HG03097 (cell line): Measurements from ENCODE around the gene WDSUB1.
A peak's percentile ranks its signal among the peaks of the same experiment; 100 is the strongest.

Experiments
- ATAC-seq: cut with Tn5 transposase; IDR thresholded peaks from one replicate; pipeline ENCODE4 v1.9.1; 2021; ENCODE audit not compliant: unreplicated experiment, low FRiP score

WDSUB1 gene

DNA sequence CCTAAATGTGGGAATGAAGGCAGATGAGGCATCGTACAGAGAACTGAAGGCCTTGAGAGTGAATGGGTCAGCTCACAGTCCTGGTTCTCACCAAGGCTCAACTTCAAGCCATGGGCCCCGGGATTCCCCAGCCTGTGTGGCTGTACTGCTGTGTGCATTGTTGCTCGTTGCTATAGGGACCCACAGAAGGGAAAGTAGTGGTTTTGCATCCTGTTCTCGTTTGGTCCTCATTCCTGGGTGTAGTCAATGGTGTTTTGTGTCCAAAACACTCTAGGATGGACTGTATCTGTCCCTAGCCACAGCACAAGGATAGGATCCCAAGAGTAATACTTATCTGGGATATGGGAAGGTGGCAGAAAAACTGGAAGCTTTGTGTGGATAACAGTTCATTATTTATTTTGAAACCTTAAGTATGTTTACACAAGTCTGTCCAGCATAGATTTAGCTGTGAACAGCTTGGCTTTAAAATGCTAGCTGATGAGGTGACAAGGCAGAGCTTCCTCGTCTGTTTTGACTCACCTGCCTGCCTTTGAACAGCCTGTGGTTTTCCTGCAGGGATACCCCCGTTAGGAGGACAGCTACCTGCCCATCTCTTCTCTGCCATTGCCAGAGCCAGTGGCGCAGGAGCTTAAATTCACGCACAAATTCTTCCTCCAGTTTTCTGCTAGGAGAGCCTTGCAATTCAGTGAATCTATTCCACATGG, 85.0 kb downstream of the WDSUB1 start:
- ATAC-seq = peak; percentile 95

DNA sequence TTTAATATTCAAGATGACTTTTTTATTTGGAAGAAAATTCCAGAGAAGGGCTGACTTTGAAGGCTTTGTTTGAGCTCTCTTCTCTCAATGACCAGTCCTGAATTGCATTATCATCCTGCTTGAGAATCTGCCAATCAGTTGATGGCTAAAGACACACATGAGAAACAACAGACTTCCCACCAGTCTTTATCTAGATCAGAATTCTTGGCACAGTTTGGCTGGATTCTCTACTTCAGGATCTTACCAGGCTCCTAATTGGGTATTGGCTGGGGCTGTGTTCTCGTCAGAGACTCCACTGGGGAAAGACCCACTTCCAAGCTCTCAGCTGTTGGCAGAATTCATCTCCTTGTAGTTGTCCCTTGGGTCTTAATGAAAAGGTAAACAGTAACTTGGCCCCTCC, 86.0 kb downstream of the WDSUB1 start:
- no peak for ATAC-seq

DNA sequence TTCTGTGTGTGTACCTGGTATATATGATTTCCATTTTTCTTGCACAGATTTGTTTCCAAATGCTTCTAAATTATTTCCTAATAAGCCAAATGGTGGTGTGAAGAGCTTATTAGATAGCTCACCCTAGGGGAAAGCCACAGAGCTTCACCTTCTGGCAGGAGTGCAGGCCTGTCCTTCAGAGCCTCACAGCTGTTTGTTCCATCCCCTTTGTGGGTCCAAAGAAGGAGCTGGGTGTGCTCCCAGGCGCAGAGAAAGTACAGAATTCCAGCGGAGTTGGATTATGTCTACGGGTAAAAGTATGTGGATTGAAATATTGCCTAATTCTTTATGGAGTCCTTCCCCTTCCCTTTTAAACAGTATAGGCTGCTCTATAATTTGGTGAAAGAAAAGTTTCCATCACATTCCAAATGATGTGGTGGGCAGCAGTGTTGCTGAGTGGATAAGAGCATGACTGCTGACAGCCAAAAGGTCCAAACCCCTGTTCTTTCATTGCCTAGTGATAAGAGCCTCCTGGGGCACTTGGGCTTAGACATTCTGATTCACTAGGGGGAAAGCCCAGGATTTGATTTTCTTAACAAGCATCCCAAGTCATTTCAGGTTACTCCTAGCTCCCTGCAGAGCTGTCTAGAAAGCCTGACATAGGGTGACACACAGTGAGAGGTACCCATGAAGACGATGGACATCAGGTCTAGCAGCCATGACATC, 86.6 kb downstream of the WDSUB1 start:
- ATAC-seq = no peak

DNA sequence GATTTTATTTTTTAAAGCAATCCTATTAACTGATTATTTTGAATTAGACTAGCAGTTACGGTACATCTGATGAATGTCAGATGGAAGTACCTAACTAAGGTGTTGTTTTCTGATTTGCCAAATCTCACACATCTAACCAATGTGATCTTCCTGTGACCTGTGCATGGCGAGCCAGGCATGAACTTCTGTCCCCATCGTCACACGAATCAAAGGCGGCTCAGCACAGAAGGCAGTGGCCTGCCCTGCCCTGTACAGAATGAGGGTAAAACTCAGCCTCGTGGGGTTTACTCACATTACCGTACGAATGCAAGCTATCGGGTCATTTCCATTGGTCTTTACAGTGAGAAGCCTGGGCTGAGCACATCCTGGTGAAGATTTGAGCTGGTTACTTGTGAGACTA, 87.3 kb downstream of the WDSUB1 start:
- ATAC-seq = no peak

- no peak for ATAC-seq
Observed at GRCh38 chr2:159196393-159196925, 90.0 kb downstream of the WDSUB1 start.

DNA sequence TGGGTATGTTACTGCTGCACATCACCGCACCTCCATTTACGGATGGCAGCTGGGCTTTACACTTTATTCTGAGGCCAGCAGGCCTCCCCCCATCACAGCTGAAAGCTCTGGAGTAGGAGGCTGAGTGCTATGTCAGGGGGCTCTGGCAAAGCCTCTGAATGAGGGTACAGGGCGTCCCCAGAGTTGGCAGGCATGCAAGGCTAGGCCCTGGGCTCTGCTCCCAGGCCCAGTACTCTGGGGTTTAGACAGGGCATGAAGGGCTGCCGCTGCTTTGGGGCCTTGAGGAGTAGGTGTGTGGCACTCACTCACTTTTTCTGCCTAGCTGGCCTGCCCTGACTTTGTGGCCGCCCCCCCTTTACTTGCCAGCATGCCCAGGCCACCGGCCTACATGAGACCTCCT, 90.8 kb downstream of the WDSUB1 start:
- no peak for ATAC-seq

GRCh38 chr2:159194241-159194640, 92.3 kb downstream of the WDSUB1 start:
- ATAC-seq = no peak

GRCh38 chr2:159193791-159194190, 92.7 kb downstream of the WDSUB1 start:
- ATAC-seq = no peak

DNA sequence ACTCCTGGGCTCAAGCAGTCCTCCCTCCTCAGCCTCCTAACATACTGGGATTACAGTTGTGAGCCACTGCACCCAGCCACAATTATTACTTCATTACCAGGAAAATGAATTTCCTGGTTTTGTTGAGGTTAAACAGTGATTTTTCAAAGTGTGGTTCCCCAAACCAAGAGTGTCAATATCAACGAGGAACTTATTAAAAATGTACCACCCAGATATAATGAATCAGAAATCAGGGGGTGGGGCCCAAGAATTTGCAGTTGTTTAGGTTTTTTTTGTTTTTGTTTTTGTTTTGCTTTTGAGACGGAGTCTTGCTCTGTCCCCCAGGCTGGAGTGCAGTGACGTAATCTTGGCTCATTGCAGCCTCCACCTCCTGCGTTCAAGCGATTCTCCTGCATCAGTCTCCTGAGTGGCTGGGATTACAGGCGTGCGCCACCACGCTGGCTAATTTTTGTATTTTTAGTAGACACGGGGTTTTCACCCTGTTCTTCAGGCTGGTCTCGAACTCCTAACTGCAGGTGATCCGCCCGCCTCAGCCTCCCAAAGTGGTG, 94.1 kb downstream of the WDSUB1 start:
- no peak for ATAC-seq

DNA sequence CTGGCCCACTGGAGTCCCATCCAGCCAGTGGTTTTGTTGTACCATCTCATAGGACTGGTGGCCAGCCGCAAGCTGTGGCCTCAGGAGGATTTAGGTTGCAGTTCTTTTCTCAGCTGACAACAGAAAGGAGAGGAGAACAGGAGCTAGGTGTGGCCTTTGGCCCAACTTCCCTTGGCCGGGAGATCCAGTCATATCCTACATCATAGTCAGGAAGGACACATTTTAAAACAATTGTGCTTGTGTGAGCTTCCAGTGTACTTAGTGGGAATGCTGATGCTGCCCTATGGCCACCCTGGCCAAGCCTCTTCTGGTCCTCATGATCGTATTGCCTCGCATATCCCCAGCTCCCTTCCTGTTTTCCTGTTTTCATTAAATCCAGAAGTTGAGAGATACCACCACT, 98.1 kb downstream of the WDSUB1 start:
- no peak for ATAC-seq

DNA sequence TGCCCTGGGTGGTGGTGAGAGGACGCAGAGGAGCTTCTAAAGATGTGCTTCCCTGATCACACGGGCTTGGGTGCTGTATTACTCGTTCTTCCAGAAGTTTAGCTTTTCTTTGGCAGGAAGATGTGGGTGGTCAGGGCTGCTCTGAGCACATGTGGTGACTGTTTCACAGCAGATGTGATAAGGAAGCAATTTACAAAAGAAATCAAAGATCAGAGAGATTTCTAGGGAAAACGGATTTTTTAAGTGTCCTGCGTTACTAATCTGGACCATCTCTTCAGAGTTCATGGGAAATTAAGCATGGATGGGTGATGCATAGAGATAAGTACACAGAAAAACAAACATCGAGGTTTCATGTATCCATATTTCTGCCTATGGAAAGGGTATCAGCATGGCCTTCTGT, 99.4 kb downstream of the WDSUB1 start:
- ATAC-seq = no peak

GRCh38 chr2:159186462-159186861, 100.0 kb downstream of the WDSUB1 start:
- no peak for ATAC-seq
